ES-I3 (cell line): ENCODE data around the gene HMHB1.
"Not testable (repeated sequence)": the region's sequence is repeated elsewhere in the genome, so short reads cannot be mapped to it uniquely, and the experiment has no call there.

ENCODE experiments used
- H3K36me3 ChIP-seq: 2 replicates; pipeline ENCODE4 v1.6.1; 2013; ENCODE audit warnings: mild to moderate bottlenecking, low read length, control low read depth, moderate library complexity; ENCODE audit not compliant: insufficient read depth
- H3K4me1 ChIP-seq: 2 replicates; pipeline ENCODE4 v1.6.1; 2013; ENCODE audit warnings: mild to moderate bottlenecking, control low read depth, low read length; ENCODE audit not compliant: insufficient read depth
- H3K9ac ChIP-seq: 2 replicates; pipeline ENCODE4 v1.6.1; 2013; ENCODE audit warnings: low read depth, mild to moderate bottlenecking, low read length, moderate library complexity
- H3K9me3 ChIP-seq: 2 replicates; pipeline ENCODE4 v1.6.1; 2013; ENCODE audit warnings: mild to moderate bottlenecking, low read length, moderate library complexity; ENCODE audit not compliant: control insufficient read depth, insufficient read depth

HMHB1 gene

DNA sequence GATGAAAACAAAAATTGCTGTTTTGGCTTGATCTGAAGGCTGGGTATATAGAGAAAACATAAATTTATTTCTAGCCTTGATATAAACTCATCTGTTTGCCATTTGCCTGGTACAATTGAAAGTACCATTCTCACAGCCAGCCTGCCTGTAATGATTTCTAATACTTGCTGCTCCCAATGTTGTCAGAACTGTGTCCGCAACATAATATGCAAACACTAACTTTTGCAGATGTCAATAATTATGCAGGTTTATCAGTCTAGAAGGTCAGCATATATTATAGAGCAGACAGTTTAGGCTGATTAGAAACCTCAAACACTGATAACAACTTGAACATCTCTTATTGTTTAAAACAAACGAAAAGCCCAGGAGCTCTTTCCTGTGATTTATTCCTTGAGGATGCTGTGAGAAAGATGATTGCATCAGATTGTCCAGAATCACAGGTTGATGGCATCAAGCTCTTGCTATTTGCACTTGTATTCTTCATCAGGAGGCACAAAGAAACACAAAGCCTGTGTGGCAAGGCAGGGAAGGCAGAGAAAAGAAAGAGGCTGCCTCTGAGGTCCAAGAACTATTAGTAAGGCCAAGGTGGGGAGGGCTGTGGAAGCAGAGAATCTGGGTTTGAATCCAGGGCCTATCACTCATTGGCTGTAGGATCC lies 21.4 kb upstream of the HMHB1 start:
- Histone ChIP-seq H3K9me3 (no peaks in the 10 kb centered on the region), H3K4me1 (peaks cover 5% of the 10 kb centered on the region; the same call in 1 of the 2 replicates), H3K9ac (no peak overlapping the region), H3K36me3 (no peaks in the 10 kb centered on the region)

GRCh38 chr5:143791848-143792731 lies 19.9 kb upstream of the HMHB1 start:
- Histone ChIP-seq H3K36me3 (no peaks in the 10 kb centered on the region), H3K4me1 (peaks cover 5% of the 10 kb centered on the region; the same call in 1 of the 2 replicates), H3K9ac (no peak overlapping the region), H3K9me3 (no peaks in the 10 kb centered on the region)

GRCh38 chr5:143793249-143793648 lies 18.7 kb upstream of the HMHB1 start:
- no peak overlapping the region for H3K9ac ChIP-seq
- no peaks in the 10 kb centered on the region for H3K9me3 ChIP-seq
- H3K36me3 ChIP-seq = no peaks in the 10 kb centered on the region
- H3K4me1 ChIP-seq = peaks cover 5% of the 10 kb centered on the region; the same call in 1 of the 2 replicates

DNA sequence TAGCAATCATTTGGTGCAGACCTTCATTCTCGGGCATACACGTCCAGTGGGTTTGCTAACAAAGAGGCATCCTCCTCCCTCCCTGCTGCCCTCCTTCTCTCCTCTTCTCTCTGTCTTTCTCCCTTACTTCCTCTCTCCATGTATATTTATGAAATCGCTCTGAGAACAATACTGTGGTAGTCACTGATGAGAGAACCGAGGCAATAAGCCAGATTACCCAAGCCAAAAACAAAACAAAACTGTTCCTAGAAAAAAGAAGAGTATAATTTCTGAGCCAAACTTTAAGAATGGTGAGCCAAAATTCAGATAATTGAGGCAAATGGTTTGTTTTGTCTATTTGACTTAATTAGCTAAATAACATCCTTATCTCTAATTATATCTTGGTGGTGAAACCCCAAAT lies 15.8 kb upstream of the HMHB1 start:
- Histone ChIP-seq H3K9ac (no peak overlapping the region), H3K4me1 (peaks cover 5% of the 10 kb centered on the region; the same call in 1 of the 2 replicates), H3K9me3 (no peaks in the 10 kb centered on the region), H3K36me3 (no peaks in the 10 kb centered on the region)

- Histone ChIP-seq H3K36me3 (no peaks in the 10 kb centered on the region), H3K4me1 (peaks cover 5% of the 10 kb centered on the region; the same call in 1 of the 2 replicates), H3K9me3 (no peaks in the 10 kb centered on the region), H3K9ac (no peak overlapping the region)
Observed at GRCh38 chr5:143796753-143797152, 15.2 kb upstream of the HMHB1 start.

- Histone ChIP-seq H3K4me1 (no peaks in the 10 kb centered on the region), H3K9me3 (no peaks in the 10 kb centered on the region), H3K36me3 (no peaks in the 10 kb centered on the region), H3K9ac (no peak overlapping the region)
Observed at GRCh38 chr5:143800715-143801114, 11.2 kb upstream of the HMHB1 start.

GRCh38 chr5:143801252-143801939 lies 10.6 kb upstream of the HMHB1 start:
- H3K9ac ChIP-seq = no peak overlapping the region
- H3K4me1 ChIP-seq = no peaks in the 10 kb centered on the region
- no peaks in the 10 kb centered on the region for H3K9me3 ChIP-seq
- H3K36me3 ChIP-seq = no peaks in the 10 kb centered on the region

DNA sequence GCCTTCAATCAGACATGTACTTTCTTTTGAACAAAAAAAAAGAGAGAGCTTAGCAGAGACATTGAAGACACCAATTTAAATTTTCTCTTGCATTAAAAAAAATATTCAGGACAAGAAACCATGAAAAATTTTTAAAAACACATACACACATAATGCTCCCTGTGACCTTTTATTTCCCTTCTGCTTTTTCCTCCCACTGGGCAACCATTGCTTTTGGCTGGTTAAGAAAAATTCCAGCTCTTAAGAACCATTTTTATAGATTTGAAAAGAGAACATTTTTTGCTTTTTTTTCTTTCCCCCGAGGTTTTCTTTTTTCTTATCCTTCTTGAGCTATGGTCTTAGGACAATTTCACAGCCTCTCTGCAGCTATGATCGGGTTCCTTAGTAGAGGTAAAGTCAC lies 6.1 kb upstream of the HMHB1 start:
- no peaks in the 10 kb centered on the region for H3K4me1 ChIP-seq
- no peaks in the 10 kb centered on the region for H3K36me3 ChIP-seq
- no peaks in the 10 kb centered on the region for H3K9me3 ChIP-seq
- no peak overlapping the region for H3K9ac ChIP-seq

DNA sequence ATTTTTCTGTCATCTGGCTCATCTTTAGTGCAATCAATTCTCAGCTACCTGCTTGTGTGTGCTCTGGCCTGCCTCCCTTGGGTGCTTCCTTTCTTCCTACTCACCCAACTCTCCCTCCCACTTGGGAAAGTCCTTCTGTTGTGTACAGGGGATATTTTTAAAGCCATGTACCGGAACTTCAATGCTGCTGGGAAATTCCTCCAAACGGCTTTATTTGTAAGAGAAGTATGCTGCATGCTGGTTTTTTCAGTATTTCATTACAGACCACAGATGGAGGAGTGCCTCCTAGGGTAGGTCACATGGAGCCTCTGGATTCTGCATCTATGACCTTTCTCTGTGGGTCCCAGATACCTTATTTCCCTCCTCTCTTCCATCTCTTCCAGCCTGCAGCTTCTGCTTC lies 5.4 kb upstream of the HMHB1 start:
- Histone ChIP-seq H3K4me1 (no peaks in the 10 kb centered on the region), H3K9ac (no peak overlapping the region)

GRCh38 chr5:143807401-143807800 lies 4.6 kb upstream of the HMHB1 start:
- no peaks in the 10 kb centered on the region for H3K4me1 ChIP-seq
- H3K36me3 ChIP-seq = no peaks in the 10 kb centered on the region
- no peaks in the 10 kb centered on the region for H3K9me3 ChIP-seq
- H3K9ac ChIP-seq = no peak overlapping the region

More for the DNA sequence above, 5.4 kb upstream of the HMHB1 start:
- Histone ChIP-seq H3K9me3 (no peaks in the 10 kb centered on the region), H3K36me3 (no peaks in the 10 kb centered on the region)

GRCh38 chr5:143816370-143816769 lies 4.4 kb downstream of the HMHB1 start:
- H3K36me3 ChIP-seq, H3K9me3 ChIP-seq, H3K4me1 ChIP-seq, H3K9ac ChIP-seq: not testable (repeated sequence)

DNA sequence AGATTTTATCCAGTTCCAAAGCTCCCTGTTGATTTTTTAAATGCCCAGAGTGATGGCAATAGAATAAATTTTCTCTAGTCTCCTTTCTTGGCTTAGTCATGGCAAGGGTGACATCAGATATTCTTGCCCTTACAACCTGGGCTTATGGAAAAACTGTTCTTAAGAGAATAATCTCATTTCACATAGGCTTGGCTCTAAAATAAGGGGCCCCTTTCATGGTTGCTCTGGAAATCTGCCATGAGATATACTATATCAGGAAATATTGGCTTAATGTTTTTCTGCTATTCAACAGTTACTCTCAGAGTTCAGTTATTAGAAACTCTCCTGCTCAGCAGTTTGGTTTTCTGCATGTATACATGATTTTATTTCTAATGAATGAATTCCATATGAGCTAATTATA lies 7.8 kb downstream of the HMHB1 start:
- H3K36me3 ChIP-seq = no peaks in the 10 kb centered on the region
- no peak overlapping the region for H3K9ac ChIP-seq
- no peaks in the 10 kb centered on the region for H3K4me1 ChIP-seq
- no peaks in the 10 kb centered on the region for H3K9me3 ChIP-seq

- Histone ChIP-seq H3K9me3 (no peaks in the 10 kb centered on the region), H3K9ac (no peak overlapping the region)
Observed at GRCh38 chr5:143820451-143820850, 8.5 kb downstream of the HMHB1 start.

DNA sequence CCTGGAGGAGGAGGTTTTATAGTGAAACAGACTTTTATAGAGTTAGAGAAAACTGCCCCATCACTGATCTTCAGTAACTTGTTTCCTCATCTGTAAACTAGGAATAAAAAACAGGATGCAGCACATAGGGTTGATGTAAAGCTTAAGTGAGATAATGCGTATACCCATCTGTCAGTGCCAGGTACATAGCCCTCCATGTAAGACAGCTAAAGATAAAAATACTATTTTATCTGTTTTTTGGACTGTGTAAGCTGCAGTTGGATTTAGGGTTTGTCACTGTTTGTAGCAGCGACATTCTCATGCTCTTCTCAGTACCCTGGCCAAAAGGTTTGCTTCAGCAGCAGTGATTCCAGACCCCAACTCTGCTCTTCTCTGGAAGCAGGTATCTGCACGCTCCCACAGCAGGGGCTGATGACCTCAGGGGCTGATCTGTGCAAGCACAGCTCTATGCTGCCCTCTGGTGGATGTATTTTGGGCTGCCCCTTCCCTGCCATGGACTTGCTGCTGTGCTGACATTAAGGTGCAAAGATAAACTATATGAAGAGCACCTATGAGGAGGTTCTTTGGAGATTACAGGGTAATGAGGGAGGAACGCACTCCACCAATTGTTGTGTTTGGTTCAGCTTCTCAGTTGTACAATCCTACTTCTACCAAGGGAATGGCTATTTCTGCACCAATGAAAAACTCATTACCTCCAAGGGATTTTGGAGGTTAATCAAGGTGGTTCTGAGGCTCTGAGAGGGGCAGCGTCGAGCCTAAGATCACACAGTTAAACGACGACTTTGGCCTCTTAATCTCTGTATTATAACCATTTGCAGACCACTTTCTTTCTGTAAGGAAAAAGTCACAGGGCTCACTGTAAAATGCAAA lies 13.1 kb downstream of the HMHB1 start:
- no peaks in the 10 kb centered on the region for H3K9me3 ChIP-seq
- no peak overlapping the region for H3K9ac ChIP-seq
- H3K4me1 ChIP-seq = no peaks in the 10 kb centered on the region
- no peaks in the 10 kb centered on the region for H3K36me3 ChIP-seq

More at GRCh38 chr5:143820451-143820850, 8.5 kb downstream of the HMHB1 start:
- no peaks in the 10 kb centered on the region for H3K4me1 ChIP-seq
- no peaks in the 10 kb centered on the region for H3K36me3 ChIP-seq
